Measurements from ENCODE around the gene ZNF638.

Gene ZNF638

GRCh38 chr2:71389384-71390072, 57.9 kb downstream of the ZNF638 start:
- H3K4me3 ChIP-seq (ENCODE audit: low read depth, low read length) = no peak overlapping the region
- no peaks in the 10 kb centered on the region for H3K9me3 ChIP-seq (ENCODE audit: control insufficient read depth, insufficient read depth, low read depth, low read length)
- no peak for TF ChIP-seq ZFP69B (tag by site-specific recombination; IDR thresholded peaks at IDR 0.05)
- no peak for TF ChIP-seq ZNF133 (tag by site-specific recombination; IDR thresholded peaks at IDR 0.05)
- TF ChIP-seq ZNF18 (tag by site-specific recombination; IDR thresholded peaks at IDR 0.05) = no peak
- no peak for TF ChIP-seq ZNF560 (tag by site-specific recombination; IDR thresholded peaks at IDR 0.05; ENCODE audit: borderline replicate concordance)
- no peak for TF ChIP-seq PRDM10 (tag by site-specific recombination; IDR thresholded peaks at IDR 0.05)
- no peak for TF ChIP-seq ZSCAN5A (tag by site-specific recombination; IDR thresholded peaks at IDR 0.05)
- TF ChIP-seq ZNF221 (tag by site-specific recombination; IDR thresholded peaks at IDR 0.05; ENCODE audit: borderline replicate concordance) = no peak
- TF ChIP-seq ZNF280C (tag by site-specific recombination; IDR thresholded peaks at IDR 0.05) = no peak
- no peak for TF ChIP-seq REPIN1 (tag by site-specific recombination; IDR thresholded peaks at IDR 0.05; ENCODE audit: low read depth)
- no peak for TF ChIP-seq ZNF501 (tag by site-specific recombination; IDR thresholded peaks at IDR 0.05)
- TF ChIP-seq PRDM2 (tag by site-specific recombination; IDR thresholded peaks at IDR 0.05; ENCODE audit: borderline replicate concordance) = no peak
- TF ChIP-seq ZNF776 (tag by site-specific recombination; IDR thresholded peaks at IDR 0.05; ENCODE audit: borderline replicate concordance) = no peak
- ChIA-PET POLR2A (no interaction called here), CTCF (no interaction called here)
- H3K4me1 ChIP-seq (ENCODE audit: control insufficient read depth, insufficient read depth, low read length) = no peaks in the 10 kb centered on the region
- H3K36me3 ChIP-seq (ENCODE audit: control insufficient read depth in 2 of 2, insufficient read depth in 1 of 2, low read length in 2 of 2) = peaks cover 38 to 88% of the 10 kb centered on the region in 2 experiments
- no peak overlapping the region for H3K27ac ChIP-seq (ENCODE audit: extremely low read depth, low read depth, low read length)
